ENCODE data around the gene CCDC194. TPM values are rescaled to one million over a fixed set of nuclear protein-coding genes. Genes with fewer than 3 reads are reported as not detected.

CCDC194 gene
- total and polyA plus RNA-seq, 2 of the 8 experiments (the other 6 are each of a cell fraction or from before 2014, with no cell fraction given), result 0.33 TPM; not detected in 1

- Histone ChIP-seq H2BK12ac (ENCODE audit: low read depth, low read length) (no peak overlapping the region), H4K20me1 (replicated peaks in 1 of 2; ENCODE audit: control insufficient read depth in 1 of 2, insufficient read depth in 2 of 2, low read length in 2 of 2) (no peaks in the 10 kb centered on the region), H3K4me2 (ENCODE audit: insufficient read depth in 1 of 2, low read depth in 2 of 2, low read length in 2 of 2) (no peak overlapping the region), H4K8ac (ENCODE audit: extremely low read depth, insufficient read depth, low read length) (no peak overlapping the region), H2BK20ac (ENCODE audit: low read length) (no peak overlapping the region), H4K5ac (ENCODE audit: insufficient read length, low read depth, low read length) (no peak overlapping the region), H2AK5ac (ENCODE audit: low read depth, low read length) (no peak overlapping the region), H3K56ac (replicated peaks; ENCODE audit: insufficient read length, low read depth, low read length) (no peak overlapping the region), H3K23me2 (ENCODE audit: low read depth, low read length) (no peaks in the 10 kb centered on the region), H3K9ac (replicated peaks in 1 of 4; ENCODE audit: extremely low read depth in 1 of 4, low read depth in 3 of 4, low read length in 3 of 4) (no peak overlapping the region), H2AFZ (ENCODE audit: low read length) (no peak overlapping the region), H3K18ac (ENCODE audit: extremely low read depth, low read length) (no peak overlapping the region), H3K36me3 (ENCODE audit: control insufficient read depth in 2 of 4, insufficient read depth in 4 of 4, low read length in 3 of 4) (no peaks in the 10 kb centered on the region), H2BK15ac (ENCODE audit: low read length) (no peak overlapping the region), H2BK5ac (ENCODE audit: low read depth, low read length) (no peak overlapping the region), H3K4ac (replicated peaks; ENCODE audit: insufficient read length, low read depth, low read length) (no peak overlapping the region), H3K4me3 (ENCODE audit: extremely low read depth in 1 of 4, insufficient read depth in 2 of 4, low read depth in 3 of 4, low read length in 4 of 4) (no peak overlapping the region), H3K23ac (ENCODE audit: insufficient read length) (no peak overlapping the region), H3K79me1 (ENCODE audit: low read depth, low read length) (no peaks in the 10 kb centered on the region), H3K79me2 (ENCODE audit: control insufficient read depth in 1 of 2, insufficient read depth in 2 of 2, low read length in 2 of 2) (no peaks in the 10 kb centered on the region), H4K91ac (replicated peaks; ENCODE audit: insufficient read length, low read length) (no peak overlapping the region), H3K4me1 (replicated peaks in 1 of 4; ENCODE audit: control insufficient read depth in 3 of 4, insufficient read depth in 4 of 4, low read length in 3 of 4) (peaks cover 0 to 9% (median 6%) of the 10 kb centered on the region in 4 experiments; a peak in 5 of 7 replicates), H3K27ac (ENCODE audit: low read depth, low read length) (no peak overlapping the region), H2BK120ac (replicated peaks; ENCODE audit: low read depth, low read length) (no peak overlapping the region), H3K27me3 (replicated peaks in 1 of 4; ENCODE audit: control insufficient read depth in 3 of 4, extremely low read depth in 1 of 4, insufficient read depth in 3 of 4, low read length in 3 of 4) (no peaks in the 10 kb centered on the region), H3K14ac (ENCODE audit: insufficient read length) (no peak overlapping the region), H3K9me3 (ENCODE audit: insufficient read depth in 2 of 2, low read depth in 1 of 2, low read length in 1 of 2) (0 out of 4 replicates have a peak, but pooled peaks cover 0 to 3% of the 10 kb centered on the region in 2 experiments)
- DNase-seq (ENCODE audit: low read depth in 1 of 2, low spot score in 2 of 2), result no peak
- 79% methylated on average over 13 of the region's 13 CpGs; no CpG with 5 or more reads in 1 of the 2 experiments for WGBS, 2 experiments (ENCODE audit: extremely low coverage in 1 of 2, insufficient coverage in 1 of 2, insufficient read length in 1 of 2, insufficient replicate concordance in 2 of 2, low coverage in 1 of 2, low lambda C conversion rate in 2 of 2, missing lambda C conversion rate in 1 of 2)
- CTCF ChIA-PET (ENCODE audit: partially characterized antibody), result interaction anchor here (1.3 kb wide), 1 partner anchor 85 kb away, joined by 3 read pairs; no protein-coding TSS in a partner anchor
- FAIRE-seq, result no peak
- no peak for TF ChIP-seq SP1 (IDR thresholded peaks at IDR 0.05; ENCODE audit: low read depth, low read length)
- TF ChIP-seq GTF2F1 (IDR thresholded peaks at IDR 0.05; ENCODE audit: borderline replicate concordance, low read depth, low read length), result no peak
- POLR2A ChIA-PET (ENCODE audit: partially characterized antibody), result interaction anchor here (0.6 to 1.3 kb wide), 3 partner anchors 37 to 486 kb away, joined by 3 to 4 read pairs (median 3); no protein-coding TSS in a partner anchor
These were observed 15.7 kb downstream of the CCDC194 start for GRCh38 chr19:17378271-17378670.
